HG02870 (cell line): ENCODE results near the gene LGR6.

ENCODE experiments used
- ATAC-seq: cut with Tn5 transposase; IDR thresholded peaks from one replicate; pipeline ENCODE4 v1.9.1; 2021; ENCODE audit warnings: mild to moderate bottlenecking, moderate library complexity; ENCODE audit not compliant: unreplicated experiment

The LGR6 gene

GRCh38 chr1:202217951-202218350, 24.4 kb downstream of the LGR6 start:
- no peak for ATAC-seq

- ATAC-seq, result no peak
Observed at GRCh38 chr1:202220733-202221132, 27.1 kb downstream of the LGR6 start.

GRCh38 chr1:202221911-202222909, 28.6 kb downstream of the LGR6 start:
- no peak for ATAC-seq

DNA sequence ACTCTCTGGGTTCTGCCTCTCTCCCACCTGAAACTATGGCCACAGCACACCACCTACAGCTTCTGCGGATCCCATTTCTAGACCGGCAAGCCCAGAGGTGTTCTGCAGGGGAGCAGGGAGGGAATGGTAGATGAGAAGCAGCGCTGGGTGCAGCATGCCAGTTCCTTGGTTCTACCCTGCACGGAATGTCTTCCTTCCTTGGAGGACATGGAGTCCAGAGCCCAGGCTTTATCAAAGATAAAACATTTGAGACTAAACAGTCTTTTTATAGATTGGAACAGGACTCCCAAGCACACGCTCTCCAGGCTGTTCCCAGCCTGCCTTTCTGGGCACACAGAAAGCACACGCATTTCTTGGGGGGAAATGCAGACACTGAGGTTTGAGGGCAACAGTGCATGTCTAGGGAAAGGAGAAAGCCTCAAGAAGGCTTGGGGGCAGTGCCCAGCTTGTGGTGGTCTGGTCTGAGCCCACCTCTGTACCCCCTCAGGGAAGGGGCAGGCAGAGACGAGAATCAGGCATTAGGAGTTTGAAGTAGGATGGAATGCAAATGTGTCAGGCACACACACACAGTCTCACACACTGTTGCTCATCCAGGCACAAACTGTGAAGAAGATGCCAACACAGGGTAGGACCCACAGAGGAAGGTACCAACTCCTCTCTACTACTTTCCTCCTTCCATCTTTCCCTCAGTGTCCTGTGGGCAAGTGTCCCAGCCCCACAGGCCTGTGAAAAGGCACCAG, 29.7 kb downstream of the LGR6 start:
- no peak for ATAC-seq

GRCh38 chr1:202224453-202224852, 30.9 kb downstream of the LGR6 start:
- no peak for ATAC-seq

DNA sequence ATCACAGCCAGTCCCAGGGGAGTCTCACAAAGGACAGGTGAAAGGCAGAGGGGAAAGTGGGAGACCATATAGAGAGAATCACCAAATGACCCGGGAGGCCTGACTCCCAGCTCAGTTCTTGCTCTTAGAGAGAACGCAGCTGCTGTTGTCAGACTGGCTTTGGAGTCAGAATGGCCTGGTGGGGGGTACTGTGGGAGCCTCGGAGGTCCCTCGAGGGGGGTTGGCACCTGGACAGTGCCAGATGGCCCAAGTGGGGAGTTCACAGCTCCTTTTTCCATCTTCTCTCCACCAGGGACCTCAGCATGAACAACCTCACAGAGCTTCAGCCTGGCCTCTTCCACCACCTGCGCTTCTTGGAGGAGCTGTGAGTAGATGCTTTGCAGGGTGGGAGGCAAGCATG, 31.5 kb downstream of the LGR6 start:
- ATAC-seq, result no peak

- ATAC-seq, result no peak
Observed at GRCh38 chr1:202227053-202227672, 33.6 kb downstream of the LGR6 start.

DNA sequence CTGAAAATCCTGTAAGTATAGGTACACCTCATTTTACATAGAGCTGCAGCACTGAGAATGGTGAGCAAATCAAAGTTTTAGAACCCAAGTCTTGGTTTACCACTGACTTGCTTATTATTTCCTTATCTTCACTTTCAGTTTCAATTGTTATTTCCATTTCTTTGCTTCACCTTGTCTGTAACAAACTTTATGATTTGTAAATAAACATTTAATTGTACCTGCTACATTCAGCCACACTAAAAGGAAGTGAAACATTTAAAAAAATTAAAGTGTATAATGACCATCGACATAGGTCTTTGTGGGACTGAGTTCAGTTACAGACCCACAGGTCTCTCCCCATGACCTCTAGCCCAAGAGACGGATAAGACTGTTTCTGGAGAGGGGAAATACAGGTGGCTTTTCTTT, 34.4 kb downstream of the LGR6 start:
- ATAC-seq, result no peak

DNA sequence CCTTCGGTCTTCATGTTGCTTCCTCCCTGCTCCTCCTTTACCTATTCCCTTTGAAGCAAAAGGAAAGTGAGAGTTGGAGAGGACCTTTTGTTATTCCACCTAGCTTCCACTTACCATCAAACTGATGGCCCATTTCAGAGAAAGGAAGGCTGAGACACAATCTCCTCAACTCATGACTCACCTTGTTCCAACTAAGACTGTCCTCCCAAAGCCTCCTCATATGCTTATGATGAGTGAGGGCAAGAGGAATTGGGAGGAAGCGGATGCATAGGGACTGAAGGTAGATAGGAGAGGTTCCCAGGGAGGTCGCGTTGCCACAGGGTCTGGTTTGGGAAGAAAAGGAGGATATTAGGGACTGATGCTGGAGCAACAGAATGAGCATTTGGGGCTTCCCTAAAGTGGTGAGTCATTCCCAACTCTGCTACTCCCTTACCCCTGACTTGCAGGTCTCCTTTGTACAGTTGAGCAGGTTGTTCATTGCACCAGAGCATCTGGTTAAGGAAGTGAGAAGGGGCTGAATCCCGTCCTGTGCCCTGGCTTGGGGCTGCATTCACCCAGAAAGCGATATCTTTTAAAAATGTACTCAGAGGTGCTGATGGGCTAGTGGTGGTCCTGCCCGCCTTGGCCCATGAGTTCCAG, 35.0 kb downstream of the LGR6 start:
- no peak for ATAC-seq

DNA sequence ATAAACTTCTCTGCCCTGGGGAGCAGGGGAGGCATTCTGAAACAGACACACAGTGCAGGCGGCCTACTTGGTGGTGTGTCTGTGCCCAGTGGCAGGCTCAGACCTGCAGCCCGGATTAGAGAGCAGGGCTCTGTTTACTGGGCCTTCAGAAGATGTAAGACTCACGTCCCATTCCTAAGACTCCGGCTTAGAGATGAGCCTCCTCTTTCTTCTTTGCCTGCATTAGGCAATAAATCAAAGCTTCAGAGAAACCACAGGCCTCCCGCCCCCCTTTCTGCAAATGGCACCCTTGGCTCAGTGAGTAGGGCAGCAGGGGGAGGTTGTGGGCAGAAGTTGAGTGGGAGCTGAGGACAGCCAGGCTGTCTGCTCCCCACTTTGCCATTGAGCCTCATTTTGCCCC, 35.8 kb downstream of the LGR6 start:
- no peak for ATAC-seq

DNA sequence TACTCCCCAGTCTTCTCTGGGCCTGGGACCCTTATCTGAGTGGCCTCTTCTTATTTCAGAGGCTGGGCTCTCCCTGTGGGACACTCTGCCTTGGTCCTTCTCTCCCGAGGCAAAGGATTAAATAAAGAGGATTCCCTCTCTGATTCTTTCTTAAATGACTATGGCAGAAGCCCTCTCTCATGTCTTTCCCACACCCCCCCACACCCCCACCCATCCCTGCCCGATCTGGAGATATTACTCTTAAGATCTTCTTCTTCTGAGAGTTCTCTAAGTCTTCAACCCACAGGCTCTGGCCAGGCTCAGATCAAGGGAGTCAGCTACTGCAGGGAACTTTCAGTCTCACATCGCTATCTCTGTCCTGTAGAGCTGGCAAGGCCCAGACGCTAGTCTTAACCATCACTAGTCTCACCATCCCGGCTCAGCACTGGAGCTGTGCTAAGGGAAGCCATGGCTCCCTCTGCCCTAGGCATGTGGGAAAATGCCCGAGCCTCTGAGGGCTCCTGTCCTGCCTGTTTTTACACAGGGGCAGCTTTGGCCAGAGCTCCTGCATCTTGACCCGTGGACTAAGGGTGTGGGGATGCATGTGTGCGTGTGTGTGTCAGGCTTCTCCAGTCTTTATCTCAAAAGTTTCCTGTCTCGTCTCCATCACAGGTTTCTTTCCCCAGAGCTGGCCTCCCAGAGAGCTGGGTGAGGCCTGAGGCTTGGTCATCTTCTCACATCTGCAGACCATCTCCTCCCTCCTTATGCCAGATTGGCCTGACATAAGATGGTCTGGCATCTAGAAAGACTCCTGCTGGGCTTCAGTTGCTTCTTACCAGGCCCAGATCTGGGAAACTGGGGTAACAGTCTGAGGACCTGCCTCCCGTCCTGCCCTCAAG, 36.7 kb downstream of the LGR6 start:
- ATAC-seq, result no peak

DNA sequence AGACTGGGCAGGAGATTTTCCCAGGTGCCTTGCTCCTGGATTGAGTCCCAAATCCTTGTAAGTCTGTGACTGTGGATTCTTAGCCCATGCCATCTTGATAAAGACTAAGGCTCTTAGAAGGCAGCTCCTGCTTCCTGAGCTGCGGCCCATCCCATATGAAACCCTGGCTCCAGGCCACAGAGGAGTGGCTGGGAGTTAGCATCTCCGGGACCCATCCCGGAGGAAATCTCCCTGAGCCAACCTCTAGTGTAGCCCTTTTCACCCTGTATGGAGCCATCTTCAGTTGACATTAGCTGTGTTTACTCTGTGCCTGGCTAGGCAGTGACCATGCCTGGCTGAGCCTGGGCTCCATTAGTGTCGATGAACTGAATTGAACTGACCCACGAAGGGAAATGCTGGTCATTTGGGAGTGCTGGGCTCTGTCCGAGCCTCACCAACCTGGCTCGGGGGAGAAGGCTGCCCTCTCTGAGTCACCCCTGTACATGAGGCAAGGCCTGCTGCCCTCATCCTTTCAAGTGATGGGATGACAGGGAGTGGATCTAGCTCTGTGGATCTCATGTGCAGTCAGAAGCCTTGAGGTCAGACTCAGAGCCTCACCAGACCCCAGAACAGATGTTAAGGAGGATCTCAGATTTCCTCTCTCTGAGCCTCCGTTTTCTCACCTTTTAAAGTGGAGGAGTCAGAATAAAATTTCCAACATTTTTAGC, 37.5 kb downstream of the LGR6 start:
- no peak for ATAC-seq

DNA sequence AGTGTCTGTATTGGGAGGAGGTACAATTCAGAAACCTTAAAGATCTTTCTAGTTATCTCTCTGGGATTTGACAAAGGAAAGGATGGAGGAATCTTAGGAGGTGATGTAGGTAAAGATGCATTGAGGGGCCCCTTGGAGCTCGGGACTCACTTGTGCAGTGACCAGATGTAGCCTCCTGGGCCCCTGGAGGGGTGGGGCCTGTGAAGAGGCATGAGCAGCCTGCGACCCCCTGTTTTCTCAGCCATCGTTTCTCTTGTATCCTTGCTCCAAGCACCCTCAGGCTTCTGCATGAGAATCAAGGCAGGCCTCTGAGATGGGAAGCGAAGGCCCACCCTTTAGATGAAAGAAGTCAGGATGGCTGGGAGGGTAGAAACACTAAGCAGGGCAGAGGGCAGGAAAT, 39.6 kb downstream of the LGR6 start:
- no peak for ATAC-seq

- ATAC-seq, result no peak
Observed at GRCh38 chr1:202233804-202234203, 40.2 kb downstream of the LGR6 start.

DNA sequence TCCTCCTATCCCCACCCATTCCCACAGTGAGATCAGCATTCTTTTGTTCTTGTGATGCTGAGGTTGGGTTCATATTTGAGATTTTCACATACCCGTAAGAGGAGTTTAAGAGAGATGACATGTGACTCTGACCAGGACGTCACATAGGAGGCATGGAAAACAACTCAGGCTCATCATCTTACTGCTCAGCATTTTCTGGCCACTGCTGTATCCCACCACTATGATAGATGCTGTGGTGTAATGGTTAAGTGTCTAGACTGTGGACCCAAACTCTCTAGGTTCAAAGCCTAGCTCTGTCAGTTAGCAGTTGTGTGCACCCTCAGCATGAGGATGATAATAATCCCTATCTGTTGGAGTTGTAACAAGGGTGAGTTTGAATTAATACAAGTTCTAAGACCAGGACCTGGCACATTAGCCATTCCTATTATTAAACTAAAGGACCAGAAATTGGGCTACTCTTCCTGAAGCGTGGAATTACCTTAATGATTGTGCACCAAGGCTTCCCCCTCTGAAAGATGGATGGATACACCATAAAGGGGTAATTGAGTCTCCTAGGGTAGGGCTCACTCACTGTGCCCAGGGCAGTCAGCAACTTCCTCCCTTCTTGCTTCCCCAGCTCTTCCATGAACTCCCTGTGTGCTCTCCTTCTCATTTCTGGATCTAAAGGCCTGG, 40.9 kb downstream of the LGR6 start:
- ATAC-seq, result no peak

DNA sequence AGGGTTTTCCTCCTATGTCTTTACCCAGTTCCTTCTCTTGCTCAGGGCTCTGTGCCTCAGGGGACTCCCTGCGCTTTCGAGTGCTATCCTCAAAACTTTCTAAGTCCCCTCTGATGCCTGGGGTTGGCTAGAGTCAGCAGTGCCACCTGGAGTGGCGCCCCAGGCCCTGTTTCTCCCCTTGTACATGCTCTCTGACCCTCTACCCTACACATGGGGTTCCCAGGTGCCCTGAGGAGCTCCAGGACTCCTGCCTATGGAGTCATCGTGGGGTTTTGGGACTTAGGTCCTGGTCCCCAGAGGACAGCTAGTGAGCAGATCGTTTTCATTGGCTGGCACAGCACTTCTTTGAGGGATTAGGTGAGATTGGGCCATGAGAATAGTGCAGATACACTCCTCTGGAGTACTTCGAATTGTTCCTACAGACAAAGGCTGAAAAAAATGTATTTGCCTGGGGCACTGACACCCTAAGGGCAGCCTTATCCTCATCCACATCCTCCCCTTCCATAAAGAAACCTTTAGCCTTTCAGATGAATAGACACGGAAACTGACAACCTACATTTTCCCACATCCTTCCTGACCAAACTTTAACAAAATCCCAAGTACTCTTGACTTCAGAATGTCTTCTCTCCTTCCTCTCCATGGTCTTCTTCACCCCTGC, 41.5 kb downstream of the LGR6 start:
- no peak for ATAC-seq

DNA sequence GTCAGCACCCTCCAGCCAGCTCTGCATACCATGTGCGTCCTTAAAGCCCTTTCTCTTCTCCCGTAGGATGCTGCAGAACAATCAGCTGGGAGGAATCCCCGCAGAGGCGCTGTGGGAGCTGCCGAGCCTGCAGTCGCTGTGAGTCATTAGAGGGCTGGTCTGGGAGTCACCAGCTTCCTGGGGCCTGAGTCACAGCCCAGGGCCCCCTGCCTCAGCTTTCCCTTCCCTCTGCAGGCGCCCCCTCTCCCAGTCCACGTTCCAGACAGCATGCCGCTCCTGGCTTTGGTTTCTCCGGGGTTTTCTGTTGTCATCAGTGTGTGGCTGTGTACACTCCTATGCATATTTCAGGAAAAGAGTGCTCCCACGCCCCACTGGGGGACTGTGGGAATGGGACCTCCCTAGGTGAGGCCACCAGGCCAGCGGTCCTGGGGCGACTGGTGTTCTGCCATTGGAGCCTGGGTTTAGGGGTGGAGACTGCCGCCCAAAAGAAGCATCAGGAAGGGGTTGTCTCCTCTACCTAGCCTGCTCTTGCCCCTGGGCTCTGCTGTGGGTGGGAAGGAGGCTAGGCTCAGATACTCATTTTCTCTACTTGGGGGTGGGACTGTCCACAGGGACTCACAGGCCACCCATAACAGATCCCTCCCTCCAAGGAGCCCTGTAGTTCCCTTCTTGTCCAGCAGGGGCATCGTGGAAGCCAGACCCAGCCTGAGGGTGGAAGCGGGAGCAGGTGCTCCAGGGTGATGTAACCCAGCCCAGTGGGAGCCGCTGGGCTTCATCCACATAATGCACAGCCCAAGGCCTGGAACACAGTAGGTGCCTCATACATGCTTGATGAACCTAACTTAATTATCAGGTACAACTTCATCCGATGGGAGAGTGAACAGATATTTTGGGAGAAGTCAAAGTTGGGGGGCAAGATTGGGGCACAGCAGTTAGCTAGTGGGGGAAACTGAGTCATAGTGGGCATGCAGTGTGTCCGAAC, 42.5 kb downstream of the LGR6 start:
- ATAC-seq, result peak; percentile 61
